ENCODE results near the gene CAMKMT. TPM values are rescaled to one million over a fixed set of nuclear protein-coding genes. Genes with fewer than 3 reads are reported as not detected.

CAMKMT gene
- total and polyA plus RNA-seq, 2 experiments from 2014 or later, result 26.5 to 29.5 TPM

GRCh38 chr2:44496130-44496529 is 134.4 kb downstream of the CAMKMT start:
- no peaks in the 10 kb centered on the region for H3K79me2 ChIP-seq (replicated peaks; ENCODE audit: insufficient read depth)
- H2AFZ ChIP-seq, result no peak overlapping the region
- no peaks in the 10 kb centered on the region for H3F3A ChIP-seq (replicated peaks; ENCODE audit: low read depth)
- no peak overlapping the region for H3K4me2 ChIP-seq
- no peaks in the 10 kb centered on the region for H3K36me3 ChIP-seq (ENCODE audit: insufficient read depth)
- H4K20me1 ChIP-seq (replicated peaks; ENCODE audit: insufficient read depth), result no peaks in the 10 kb centered on the region
- Mint-ChIP-seq H3K4me3 (no peak overlapping the region), H3K36me3 (ENCODE audit: low read depth) (no peaks in the 10 kb centered on the region), H3K4me1 (peaks cover 15% of the 10 kb centered on the region), H3K27me3 (ENCODE audit: insufficient read depth, low read depth, poor library complexity) (no peaks in the 10 kb centered on the region), H3K27ac (no peak overlapping the region), H3K9me3 (no peaks in the 10 kb centered on the region)
- H3K27ac ChIP-seq (ENCODE audit: low read depth), result no peak overlapping the region
- ATAC-seq (no peak), DNase-seq (ENCODE audit: low spot score) (no peak)
- TF ChIP-seq CTCF (conservative IDR thresholded peaks at IDR 0.05; ENCODE audit: low read depth in 2 of 2) (no peak), POLR2AphosphoS5 (IDR thresholded peaks at IDR 0.05; ENCODE audit: low read depth) (no peak), ZNF462 (CRISPR knock-in tag; IDR thresholded peaks at IDR 0.05) (no peak), ZNF331 (CRISPR knock-in tag; IDR thresholded peaks at IDR 0.05; ENCODE audit: low read depth) (no peak), STAT1 (IDR thresholded peaks at IDR 0.05; ENCODE audit: unreplicated experiment) (no peak), ZNF114 (CRISPR knock-in tag; IDR thresholded peaks at IDR 0.05) (no peak), EZH2 (IDR thresholded peaks at IDR 0.05; ENCODE audit: low read depth, unreplicated experiment) (no peak), NANOG (IDR thresholded peaks at IDR 0.05; ENCODE audit: borderline replicate concordance) (no peak), EZH2phosphoT487 (IDR thresholded peaks at IDR 0.05; ENCODE audit: unreplicated experiment) (no peak), CREB1 (CRISPR knock-in tag; IDR thresholded peaks at IDR 0.05; ENCODE audit: low read depth) (no peak), REST (IDR thresholded peaks at IDR 0.05; ENCODE audit: unreplicated experiment) (no peak), JUNB (IDR thresholded peaks at IDR 0.05; ENCODE audit: unreplicated experiment) (no peak), ETS1 (IDR thresholded peaks at IDR 0.05) (no peak)
- H3K4me3 ChIP-seq, result no peak overlapping the region
- peaks cover 9% of the 10 kb centered on the region; the same call in 1 of the 2 replicates for H3K4me1 ChIP-seq (ENCODE audit: insufficient read depth)
- no peaks in the 10 kb centered on the region for H3K27me3 ChIP-seq (ENCODE audit: insufficient read depth)
- no peaks in the 10 kb centered on the region for H3K9me2 ChIP-seq (ENCODE audit: insufficient read depth)

Measured in GM23338 (cell line).